Fibroblast of skin of scalp (primary cell): ENCODE measurements around the gene PYDC1.
"Not testable (repeated sequence)": the region's sequence is repeated elsewhere in the genome, so short reads cannot be mapped to it uniquely, and the experiment has no call there.

Experiments used
- DNase-seq: peaks from one replicate; pipeline ENCODE4 v3.0.0-alpha.2; 2013

The PYDC1 gene

DNA sequence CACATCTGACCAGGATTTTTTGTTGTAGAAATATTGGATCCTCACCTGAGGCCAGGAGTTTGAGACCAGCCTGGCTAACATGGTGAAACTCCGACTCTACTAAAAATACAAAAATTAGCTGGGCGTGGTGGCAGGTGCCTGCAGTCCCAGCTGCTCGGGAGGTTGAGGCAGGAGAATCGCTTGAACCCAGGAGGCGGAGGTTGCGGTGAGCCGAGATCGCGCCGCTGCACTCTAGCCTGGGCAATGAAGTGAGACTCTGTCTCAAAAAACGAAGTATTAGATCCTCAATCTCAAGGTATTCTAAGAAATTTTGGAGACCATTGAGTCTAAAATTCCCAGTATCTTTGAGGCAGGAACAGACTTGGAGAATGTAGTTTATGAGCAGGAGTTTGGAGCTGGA is 21.1 kb downstream of the PYDC1 start:
- DNase-seq, result not testable (repeated sequence)

DNA sequence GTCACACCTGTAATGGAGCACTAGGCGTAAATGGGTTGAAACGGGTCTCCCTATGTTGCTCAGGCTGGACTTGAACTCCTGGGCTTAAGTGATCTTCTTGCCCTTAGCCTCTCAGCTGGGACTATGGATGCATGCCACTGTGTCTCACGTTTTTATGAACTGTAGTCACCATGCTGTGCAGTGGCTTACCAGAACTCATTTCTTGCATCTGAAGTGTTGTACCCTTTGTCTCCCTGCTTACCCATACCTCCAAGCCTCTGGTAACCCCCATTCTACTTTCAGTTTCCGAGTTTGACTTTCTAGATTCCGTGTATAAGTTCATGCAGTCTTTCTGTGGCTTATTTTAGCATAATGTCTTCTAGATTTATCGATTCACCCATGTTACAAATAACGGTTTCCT is 22.0 kb downstream of the PYDC1 start:
- DNase-seq, result no peak

GRCh38 chr16:31193874-31194273 is 23.1 kb downstream of the PYDC1 start:
- no peak for DNase-seq

- DNase-seq, result no peak
These were observed 23.9 kb downstream of the PYDC1 start for GRCh38 chr16:31192856-31193642.

DNA sequence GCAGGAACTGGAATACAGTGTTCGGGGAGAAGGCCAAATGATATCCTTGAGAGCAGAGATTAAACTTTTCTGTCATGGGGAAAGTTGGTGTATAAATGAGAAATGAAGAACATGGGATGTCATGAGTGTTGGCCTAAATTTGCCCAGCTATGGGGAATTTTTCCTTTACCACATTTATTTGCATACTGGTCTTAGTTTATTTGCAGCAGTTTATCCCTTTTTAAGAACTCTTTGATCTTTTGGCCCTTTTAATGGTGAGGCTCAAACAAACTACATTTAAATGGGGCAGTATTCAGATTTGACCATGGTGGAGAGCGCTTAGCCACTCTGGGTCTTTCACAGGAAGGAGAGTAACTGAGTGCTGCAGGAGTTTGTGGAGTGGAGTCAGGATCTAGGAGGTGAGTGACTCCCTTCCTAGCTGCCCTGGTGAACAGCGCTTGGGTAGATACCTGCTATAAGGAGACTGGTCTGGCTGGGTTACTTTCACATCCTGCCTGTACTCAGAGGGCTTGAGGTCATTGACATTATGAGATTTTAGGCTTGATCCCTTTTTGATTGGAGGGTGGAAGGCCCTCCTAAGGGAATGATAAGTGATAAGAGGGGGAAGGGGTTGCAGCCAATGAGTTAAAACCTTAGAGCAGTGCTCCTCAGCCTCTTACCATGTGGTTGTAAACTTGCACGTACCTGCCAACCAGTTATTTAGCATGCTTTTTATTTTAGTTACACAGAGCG is 25.1 kb downstream of the PYDC1 start:
- DNase-seq, result no peak

GRCh38 chr16:31190818-31191444 is 26.0 kb downstream of the PYDC1 start:
- no peak for DNase-seq

GRCh38 chr16:31190061-31190460 is 26.9 kb downstream of the PYDC1 start:
- DNase-seq, result no peak

- DNase-seq, result no peak
These were observed 27.5 kb downstream of the PYDC1 start for GRCh38 chr16:31189412-31189778.

- no peak for DNase-seq
These were observed 28.2 kb downstream of the PYDC1 start for GRCh38 chr16:31188450-31189411.

GRCh38 chr16:31187808-31188189 is 29.1 kb downstream of the PYDC1 start:
- DNase-seq, result no peak

DNA sequence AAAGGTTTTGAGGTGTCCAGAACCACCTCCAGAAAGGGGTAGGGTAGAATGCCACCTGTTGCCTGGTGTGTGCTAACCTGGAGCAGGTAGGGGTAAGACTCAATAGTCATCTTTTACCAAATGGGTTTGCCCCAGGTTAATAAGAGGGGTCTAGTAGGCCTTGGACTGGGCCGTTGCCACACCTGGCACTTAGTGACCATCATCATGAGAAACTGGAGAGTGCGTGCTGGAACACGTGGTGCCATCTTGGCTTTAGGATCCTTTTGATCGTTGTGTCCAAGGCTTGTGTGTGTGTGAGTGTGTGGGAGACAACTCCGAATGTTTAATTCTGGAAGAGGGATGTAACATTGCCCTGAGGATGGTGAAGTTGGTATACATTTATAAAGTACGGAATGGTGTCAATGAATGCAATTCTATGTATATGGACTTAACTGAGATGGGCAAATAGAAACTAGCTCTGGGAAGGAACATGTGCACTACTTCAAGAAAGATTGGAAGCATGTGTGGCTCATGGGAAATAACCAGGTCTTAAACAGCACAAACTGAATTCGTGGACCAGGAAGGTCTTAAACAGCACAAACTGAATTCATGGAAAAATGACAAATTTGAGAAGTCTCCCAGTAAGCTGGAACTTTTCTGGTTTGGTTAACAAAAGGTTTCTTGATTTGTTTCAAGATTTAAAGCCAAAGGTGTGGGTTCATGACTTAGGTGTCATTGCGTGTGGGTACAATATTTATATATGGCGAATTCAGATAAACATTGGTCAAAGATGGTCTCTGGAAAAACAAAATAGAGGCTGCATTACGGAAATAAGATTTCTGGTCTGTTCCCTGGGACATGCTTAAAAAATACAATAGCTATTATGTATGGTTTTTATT is 29.8 kb downstream of the PYDC1 start:
- DNase-seq, result no peak

DNA sequence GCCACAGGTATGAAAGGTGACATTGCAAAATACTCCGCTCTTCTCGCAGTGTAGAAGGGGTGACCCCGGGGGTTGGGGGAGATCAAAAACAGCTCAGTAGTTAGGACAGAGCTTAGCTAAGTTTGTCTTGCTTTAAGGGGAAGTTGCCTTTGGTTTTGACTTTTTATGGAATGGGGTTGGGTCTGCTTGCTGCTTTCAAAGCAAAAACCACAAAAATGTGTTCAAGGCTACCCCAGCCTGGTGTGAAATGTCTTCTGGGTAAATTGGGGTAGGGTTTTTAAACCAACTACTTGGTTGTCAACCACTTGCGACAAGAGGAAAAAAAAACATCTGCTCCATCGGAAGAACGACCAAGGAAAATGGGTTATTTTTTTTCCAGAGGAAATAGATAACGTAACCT is 30.8 kb downstream of the PYDC1 start:
- DNase-seq, result peak; percentile 29

DNA sequence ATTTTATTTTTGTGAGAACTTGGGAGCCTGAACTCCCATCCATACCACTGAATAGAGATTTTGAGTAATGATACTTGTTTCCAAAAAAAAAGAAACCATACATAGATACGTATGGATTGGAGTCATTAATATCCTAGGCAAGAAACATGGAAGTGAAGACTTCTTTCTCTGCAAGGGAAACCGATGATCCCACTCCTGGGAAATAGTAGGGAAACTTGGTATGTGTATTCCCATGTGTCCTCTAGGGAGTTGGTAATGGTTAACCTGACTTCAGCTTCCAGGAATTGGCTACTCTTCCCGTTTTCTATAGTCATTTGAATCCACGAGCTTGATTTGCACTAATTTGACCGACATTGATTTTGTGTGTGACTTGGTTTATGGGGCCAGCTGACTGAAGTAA is 31.6 kb downstream of the PYDC1 start:
- DNase-seq, result no peak

GRCh38 chr16:31184888-31185287 is 32.0 kb downstream of the PYDC1 start:
- DNase-seq, result no peak

DNA sequence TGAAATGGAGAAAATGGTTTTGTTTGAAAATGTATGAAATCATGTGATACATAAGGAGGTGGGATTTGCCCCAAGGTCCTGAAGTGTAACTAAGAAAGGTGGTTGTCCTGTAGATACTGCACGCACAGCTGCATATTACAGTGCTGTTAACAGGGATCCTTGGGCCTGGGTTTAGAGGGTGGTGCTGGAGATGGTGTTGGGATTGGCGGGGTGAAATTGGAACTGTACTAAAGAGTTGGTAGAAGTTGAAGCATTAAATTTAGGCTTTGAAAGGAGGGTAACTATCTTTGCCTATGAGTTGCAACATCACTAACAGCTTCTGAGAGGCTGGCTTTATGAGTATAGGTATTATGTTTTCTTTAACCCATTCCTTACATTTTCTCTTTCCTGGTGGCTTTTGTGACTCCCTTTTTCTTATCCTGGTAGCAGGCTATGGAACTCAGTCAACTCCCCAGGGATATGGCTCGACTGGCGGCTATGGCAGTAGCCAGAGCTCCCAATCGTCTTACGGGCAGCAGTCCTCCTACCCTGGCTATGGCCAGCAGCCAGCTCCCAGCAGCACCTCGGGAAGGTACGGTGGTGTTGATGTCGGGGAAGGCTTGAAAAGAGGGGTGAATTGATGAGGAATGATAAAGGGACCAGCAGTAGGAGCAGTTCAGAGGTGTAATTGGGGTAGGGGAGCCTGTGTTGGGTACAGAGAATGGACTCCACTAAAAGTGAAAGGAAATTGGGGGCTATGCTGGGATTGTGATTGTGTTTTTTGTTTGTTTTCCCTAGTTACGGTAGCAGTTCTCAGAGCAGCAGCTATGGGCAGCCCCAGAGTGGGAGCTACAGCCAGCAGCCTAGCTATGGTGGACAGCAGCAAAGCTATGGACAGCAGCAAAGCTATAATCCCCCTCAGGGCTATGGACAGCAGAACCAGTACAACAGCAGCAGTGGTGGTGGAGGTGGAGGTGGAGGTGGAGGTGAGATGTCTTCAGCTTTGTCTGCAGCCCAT is 33.2 kb downstream of the PYDC1 start:
- DNase-seq, result no peak

GRCh38 chr16:31182391-31182790 is 34.5 kb downstream of the PYDC1 start:
- DNase-seq, result no peak

DNA sequence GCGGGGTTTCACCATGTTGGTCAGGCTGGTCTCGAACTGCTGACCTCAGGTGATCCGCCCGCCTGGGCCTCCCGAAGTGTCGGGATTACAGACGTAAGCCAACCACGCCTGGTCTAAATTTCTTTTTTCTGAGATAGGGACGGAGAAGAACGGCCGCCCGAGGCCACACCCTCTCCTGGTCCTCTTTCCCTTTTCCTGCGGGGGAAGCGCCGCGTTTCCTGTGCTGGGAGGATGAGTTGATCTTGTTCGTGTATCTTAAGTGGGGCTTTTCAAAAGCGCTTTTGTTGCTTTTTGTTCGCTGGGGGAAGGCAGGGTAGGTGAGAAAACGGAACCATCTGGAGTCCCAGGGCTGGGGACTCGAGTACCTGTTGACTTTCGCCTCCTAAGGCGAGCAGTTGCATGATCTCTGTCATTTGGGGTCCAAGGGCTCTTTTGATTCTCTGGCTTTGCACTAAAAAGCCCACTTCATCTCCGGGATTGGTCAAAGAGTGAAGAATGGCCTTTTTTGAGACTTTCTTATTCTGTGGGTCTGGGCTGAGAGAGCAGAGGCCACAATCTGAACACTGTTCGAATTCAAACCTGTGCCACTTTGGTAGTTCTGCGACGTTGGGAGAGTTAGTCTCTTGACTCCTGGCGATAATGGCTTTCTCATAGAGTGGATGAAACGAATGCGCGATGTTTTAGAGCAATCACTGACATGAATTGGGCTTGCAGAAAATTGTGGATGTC is 35.7 kb downstream of the PYDC1 start:
- DNase-seq, result no peak

GRCh38 chr16:31179747-31180459 is 37.0 kb downstream of the PYDC1 start, which contains the start of gene FUS:
Gene FUS, plus strand, starts transcription at chr16:31180139. Its CDS starts 76 bp downstream, at chr16:31180215.
- DNase-seq, result peak; percentile 90
